Cardiac muscle cell (in vitro differentiated cells and primary cell): ENCODE data around the gene RASSF4. TPM values are rescaled to one million over a fixed set of nuclear protein-coding genes. Genes with fewer than 3 reads are reported as not detected.

Source experiments
- DNase-seq, 2 donors: peaks; one replicate each; pipeline versions ENCODE4 v3.0.0 to v3.0.0-alpha.2; 2010 to 2017; ENCODE audit warnings: low read depth in 1 of 2, low spot score in 1 of 2
- H3K27ac ChIP-seq: fragments of 200-600 bp; sonication (generic); 2 replicates; pipeline ENCODE4 v1.5.1; 2016
- H3K27me3 ChIP-seq: fragments of 200-600 bp; sonication (generic); 2 replicates; pipeline ENCODE4 v1.6.0; 2016; ENCODE audit warnings: control low read depth
- H3K36me3 ChIP-seq: fragments of 200-600 bp; sonication (generic); 2 replicates; pipeline ENCODE4 v1.5.1; 2016; ENCODE audit warnings: control low read depth
- H3K4me1 ChIP-seq: fragments of 200-600 bp; sonication (generic); 2 replicates; pipeline ENCODE4 v1.8.1; 2017; ENCODE audit warnings: low read depth, mild to moderate bottlenecking, mixed run types
- H3K4me3 ChIP-seq: fragments of 200-600 bp; sonication (generic); 2 replicates; pipeline ENCODE4 v1.5.1; 2016; ENCODE audit warnings: mild to moderate bottlenecking
- H3K9me3 ChIP-seq: fragments of 200-600 bp; sonication (generic); 2 replicates; pipeline ENCODE4 v1.5.1; 2017; ENCODE audit warnings: low read depth, mild to moderate bottlenecking, control low read depth
- polyA plus RNA-seq: library from polyadenylated mRNA; unstranded; fragments of >200 nt; fragmentation: Nextera tagmentation; extraction: Ambion mirVana; gene quantifications from 2 replicates; pipeline ENCODE4 v1.2.1, GENCODE V29; 2016
- total RNA-seq: library from RNA; depleted of rRNA; stranded (reverse); fragments of >200 nt; gene quantifications from 2 replicates; pipeline ENCODE4 v1.2.3, GENCODE V29; 2016
- TF ChIP-seq, protein P1 (sequence below): IDR thresholded peaks from 2 replicates; pipeline ENCODE4 v1.5.1; 2012; ENCODE audit warnings: low read depth, mild to moderate bottlenecking, low read length

Gene RASSF4
- total and polyA plus RNA-seq, 2 experiments from 2014 or later: 63.6 to 70.7 TPM

DNA sequence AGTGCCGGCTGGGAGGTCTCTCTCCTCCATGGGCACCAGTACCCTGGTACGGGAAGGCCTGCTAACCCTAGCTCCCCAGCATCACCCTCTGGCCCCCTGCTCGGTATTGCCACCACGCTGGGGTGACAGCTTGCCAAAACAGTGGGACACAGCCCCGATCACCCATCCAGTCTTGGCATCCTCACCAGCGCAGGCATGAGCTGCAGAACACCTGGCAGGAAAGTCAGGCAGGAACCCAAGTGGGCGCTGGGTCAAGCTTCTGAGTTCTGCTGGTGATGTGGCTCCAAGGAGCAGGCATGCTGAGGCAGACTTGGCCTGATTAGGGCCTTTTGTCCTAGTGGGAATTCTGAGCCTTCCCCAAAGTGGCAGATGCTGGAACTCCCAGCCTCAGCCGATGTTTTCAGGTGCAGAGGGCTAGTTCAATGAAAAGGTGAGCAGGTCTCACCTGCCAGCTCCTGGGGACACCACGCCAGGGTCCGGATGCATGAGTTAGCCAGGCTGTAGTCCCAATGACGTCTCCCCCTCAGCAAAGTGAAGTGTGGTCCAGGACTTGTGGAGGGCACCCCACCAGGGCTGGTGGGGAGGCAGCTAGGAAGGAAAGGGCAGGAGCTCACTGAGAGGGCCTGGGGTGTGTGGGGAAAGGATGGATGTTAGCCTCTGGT is 32.6 kb downstream of the RASSF4 start:
- Histone ChIP-seq H3K27ac (no peak overlapping the region), H3K9me3 (no peaks in the 10 kb centered on the region), H3K27me3 (no peaks in the 10 kb centered on the region), H3K4me3 (no peak overlapping the region), H3K4me1 (peaks cover 24% of the 10 kb centered on the region), H3K36me3 (peaks cover 2% of the 10 kb centered on the region)
- no peak for DNase-seq
- TF ChIP-seq, protein P1, sequence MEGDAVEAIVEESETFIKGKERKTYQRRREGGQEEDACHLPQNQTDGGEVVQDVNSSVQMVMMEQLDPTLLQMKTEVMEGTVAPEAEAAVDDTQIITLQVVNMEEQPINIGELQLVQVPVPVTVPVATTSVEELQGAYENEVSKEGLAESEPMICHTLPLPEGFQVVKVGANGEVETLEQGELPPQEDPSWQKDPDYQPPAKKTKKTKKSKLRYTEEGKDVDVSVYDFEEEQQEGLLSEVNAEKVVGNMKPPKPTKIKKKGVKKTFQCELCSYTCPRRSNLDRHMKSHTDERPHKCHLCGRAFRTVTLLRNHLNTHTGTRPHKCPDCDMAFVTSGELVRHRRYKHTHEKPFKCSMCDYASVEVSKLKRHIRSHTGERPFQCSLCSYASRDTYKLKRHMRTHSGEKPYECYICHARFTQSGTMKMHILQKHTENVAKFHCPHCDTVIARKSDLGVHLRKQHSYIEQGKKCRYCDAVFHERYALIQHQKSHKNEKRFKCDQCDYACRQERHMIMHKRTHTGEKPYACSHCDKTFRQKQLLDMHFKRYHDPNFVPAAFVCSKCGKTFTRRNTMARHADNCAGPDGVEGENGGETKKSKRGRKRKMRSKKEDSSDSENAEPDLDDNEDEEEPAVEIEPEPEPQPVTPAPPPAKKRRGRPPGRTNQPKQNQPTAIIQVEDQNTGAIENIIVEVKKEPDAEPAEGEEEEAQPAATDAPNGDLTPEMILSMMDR: no peak

DNA sequence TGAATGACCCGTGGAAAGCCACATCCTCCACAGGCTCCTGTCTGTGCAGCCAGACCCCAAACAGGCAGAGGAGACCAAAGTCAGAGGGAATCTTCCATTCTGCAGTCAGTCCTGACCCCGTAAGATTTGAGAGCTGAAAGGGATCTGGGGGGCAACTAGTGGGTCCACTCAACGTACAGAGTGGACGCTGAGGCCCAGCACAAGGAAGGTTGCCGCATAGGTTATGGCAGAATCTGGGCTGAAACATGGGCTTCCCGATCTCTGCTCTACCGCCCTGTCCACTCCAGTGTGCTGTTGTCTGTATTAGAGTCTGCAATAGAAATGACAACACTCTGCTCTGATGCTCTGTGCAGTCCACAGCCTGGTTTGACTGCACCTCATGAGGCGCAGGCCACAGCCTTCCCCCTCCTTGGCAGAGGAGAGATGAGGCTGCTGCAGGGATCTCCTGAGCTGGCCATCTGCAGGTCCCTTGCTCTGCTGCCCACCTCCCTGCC is 33.2 kb downstream of the RASSF4 start:
- H3K4me1 ChIP-seq: peaks cover 24% of the 10 kb centered on the region
- H3K36me3 ChIP-seq: peaks cover 2% of the 10 kb centered on the region
- DNase-seq: no peak
- H3K9me3 ChIP-seq: no peaks in the 10 kb centered on the region
- H3K27ac ChIP-seq: no peak overlapping the region
- H3K4me3 ChIP-seq: no peak overlapping the region
- TF ChIP-seq, protein P1: no peak
- H3K27me3 ChIP-seq: no peaks in the 10 kb centered on the region

DNA sequence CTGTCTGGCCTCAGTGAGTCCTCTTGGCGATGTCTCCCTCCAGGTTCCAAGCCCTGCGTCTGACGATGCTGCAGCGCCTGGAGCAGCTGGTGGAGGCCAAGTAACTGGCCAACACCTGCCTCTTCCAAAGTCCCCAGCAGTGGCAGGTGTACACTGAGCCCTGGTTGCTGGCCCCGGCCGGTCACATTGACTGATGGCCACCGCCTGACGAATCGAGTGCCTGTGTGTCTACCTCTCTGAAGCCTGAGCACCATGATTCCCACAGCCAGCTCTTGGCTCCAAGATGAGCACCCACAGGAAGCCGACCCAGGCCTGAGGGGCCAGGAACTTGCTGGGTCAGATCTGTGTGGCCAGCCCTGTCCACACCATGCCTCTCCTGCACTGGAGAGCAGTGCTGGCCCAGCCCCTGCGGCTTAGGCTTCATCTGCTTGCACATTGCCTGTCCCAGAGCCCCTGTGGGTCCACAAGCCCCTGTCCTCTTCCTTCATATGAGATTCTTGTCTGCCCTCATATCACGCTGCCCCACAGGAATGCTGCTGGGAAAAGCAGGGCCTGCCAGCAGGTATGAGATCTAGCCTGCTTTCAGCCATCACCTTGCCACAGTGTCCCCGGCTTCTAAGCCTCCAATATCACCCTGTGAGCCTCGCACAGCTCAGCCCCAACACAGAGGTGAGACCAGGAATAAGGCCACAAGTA is 33.8 kb downstream of the RASSF4 start:
- H3K4me1 ChIP-seq: peaks cover 24% of the 10 kb centered on the region
- TF ChIP-seq, protein P1: no peak
- H3K27me3 ChIP-seq: no peaks in the 10 kb centered on the region
- DNase-seq: no peak
- no peak overlapping the region for H3K27ac ChIP-seq
- H3K36me3 ChIP-seq: peaks cover 2% of the 10 kb centered on the region
- H3K4me3 ChIP-seq: no peak overlapping the region
- H3K9me3 ChIP-seq: no peaks in the 10 kb centered on the region

DNA sequence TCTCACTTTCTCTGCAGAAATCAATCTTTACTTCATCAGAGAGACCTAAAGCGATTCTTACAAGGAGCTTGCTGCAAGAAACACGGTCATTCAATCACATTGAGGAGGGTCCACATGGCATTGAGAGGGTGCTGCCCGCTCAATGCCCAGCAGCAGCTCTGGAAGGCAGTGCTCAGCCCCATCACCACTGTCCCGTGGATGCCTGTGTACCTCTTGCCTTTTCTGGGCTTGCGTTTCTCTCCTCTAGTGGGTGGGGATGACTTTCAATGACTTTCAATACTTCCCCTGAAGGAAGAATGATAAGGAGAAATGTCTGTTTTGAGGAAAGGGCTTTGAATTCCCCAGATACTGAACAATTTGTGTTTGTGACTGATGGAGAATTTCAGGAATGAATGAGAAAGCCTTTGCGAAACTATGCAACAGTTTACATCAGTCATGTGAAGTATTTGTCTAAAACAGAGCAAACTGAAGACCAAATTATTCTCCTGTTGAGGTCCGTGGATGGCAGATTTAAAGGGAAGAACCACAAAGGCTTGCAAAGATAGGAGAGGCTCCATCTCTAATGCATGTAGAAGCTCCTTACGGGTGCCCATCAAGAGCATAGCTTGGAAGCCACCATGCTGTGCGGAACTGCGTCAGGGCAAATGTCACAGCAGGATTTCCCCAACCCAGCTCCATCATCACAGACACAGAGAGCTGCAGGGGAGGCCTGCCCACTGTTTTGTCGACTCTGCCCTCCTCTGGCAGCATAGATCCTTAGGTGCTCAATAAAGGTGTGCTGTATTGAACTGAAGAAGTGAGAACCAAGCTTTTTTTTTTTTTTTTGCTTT is 34.5 kb downstream of the RASSF4 start:
- Histone ChIP-seq H3K9me3 (no peaks in the 10 kb centered on the region), H3K27ac (no peak overlapping the region), H3K4me1 (peaks cover 24% of the 10 kb centered on the region), H3K4me3 (no peak overlapping the region), H3K36me3 (peaks cover 2% of the 10 kb centered on the region), H3K27me3 (no peaks in the 10 kb centered on the region)
- TF ChIP-seq, protein P1: no peak
- DNase-seq: peak in 1 of 2 donors; percentile 81

DNA sequence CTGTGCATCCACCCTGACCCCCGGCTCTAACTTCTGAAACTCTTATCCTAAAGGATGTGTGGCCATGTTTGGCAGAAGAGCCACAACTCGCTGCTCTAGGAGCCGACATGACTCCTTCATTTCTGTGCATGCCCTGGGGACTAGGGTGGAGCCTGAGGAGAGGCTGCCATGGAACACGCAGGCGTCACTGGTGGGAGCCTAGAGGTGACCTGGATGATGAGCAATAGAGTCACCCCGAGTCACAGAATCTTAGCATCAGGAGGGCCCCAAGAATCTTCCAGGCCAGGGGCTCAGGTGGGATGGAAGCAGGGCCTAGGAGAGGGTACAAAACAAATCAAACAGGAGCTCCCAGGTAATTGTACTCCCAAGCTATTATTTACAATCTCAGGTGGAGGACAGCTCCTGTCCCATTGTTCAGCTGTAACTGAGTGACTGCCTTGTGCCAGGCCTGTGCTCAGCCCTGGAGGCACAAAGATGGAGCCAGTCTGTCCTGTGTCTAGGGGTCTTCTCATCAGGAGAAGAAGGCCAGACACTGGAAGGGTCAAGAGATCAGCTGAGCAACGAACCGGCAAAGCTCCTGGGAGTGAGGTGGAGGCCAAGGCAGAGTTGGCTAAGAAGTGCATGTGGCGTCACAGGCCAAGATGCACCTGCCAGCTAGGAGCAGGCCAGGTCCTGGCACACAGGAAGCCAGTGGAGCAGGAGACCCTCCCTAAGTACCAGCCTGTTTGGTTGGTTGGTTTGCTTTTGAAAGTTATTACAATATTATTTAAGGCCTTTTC is 35.3 kb downstream of the RASSF4 start:
- Histone ChIP-seq H3K4me1 (peaks cover 22% of the 10 kb centered on the region), H3K27ac (peak overlapping the region; percentile 98)

More for the DNA sequence above, 35.3 kb downstream of the RASSF4 start:
- H3K4me3 ChIP-seq: no peak overlapping the region
- no peaks in the 10 kb centered on the region for H3K27me3 ChIP-seq
- TF ChIP-seq, protein P1: no peak
- H3K36me3 ChIP-seq: peaks cover 2% of the 10 kb centered on the region
- no peaks in the 10 kb centered on the region for H3K9me3 ChIP-seq
- DNase-seq: no peak
